Measurements from ENCODE around the gene PCDH9.
"Not testable (repeated sequence)": the region's sequence is repeated elsewhere in the genome, so short reads cannot be mapped to it uniquely, and the experiment has no call there.

Gene PCDH9

DNA sequence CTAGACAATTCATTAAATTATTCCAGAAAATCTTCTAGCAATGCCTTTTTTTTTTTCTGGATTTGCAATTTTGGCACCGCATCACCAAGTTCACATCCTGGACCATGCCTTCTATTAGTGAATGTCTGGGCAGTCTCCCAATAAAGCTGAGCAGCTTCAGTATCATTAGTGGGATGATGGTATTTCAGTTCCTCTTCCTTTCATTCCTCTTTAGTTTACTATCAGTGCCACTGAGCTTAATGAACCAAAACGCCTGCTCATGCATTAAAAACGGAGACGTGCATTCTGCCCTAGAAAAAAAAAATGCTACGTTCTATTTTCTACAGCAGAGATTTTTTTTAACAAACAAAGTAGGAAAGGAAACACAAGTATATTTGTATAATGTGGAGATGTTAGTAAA lies 343.0 kb downstream of the PCDH9 start:
- no peak for DNase-seq

DNA sequence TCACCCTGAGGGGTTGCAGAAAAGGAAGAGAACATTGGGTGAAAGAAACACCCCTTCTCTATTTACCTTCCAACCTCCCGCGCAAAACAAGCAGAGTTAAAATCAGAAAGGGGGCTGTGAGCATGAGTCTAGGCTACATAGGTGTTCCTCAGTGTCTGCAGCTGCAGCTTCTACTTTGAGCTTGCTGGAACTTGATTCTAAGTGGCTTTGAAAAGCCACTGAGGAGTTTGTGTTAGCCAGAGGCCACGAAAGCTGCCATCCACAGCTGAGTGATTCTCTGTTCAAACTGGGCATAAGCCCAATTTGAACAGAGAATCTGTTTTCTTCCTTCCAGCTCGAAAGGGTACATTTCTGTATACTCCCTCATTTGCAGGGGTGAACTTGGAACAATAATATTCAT lies 343.9 kb downstream of the PCDH9 start:
- no peak for DNase-seq

DNA sequence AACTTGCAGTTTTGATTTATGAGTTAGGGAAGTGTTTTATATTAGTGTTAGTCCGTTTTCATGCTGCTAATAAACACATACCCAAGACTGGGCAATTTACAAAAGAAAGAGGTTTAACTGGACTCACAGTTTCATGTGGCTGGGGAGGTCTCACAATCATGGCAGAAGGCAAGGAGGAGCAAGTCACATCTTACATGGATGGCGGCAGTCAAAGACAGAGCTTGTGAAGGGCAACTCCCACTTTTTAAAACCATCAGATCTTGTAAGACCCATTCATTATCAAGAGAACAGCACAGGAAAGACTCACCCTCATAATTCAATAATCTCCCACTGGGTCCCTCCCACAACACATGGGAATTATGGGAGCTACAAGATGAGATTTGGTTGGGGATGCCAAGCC lies 349.0 kb downstream of the PCDH9 start:
- DNase-seq = not testable (repeated sequence)

DNA sequence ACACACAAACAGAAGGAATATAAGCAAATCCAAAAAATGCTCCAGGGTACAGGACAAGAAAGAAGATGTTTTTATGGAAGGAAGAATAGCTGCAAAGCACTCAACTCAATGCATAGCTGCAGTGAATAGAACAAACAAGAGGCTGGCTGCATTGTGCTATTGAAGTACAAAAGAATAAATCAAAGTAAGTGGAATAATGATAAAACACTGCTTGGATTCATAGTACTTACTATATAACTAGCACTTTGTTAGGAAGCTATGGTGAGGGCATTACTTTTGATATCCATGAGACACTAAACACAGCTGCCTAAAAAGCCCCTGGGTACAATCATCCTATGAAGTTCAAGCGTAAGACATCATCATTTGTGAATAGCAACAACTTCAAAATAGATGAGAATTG lies 350.1 kb downstream of the PCDH9 start:
- no peak for DNase-seq

DNA sequence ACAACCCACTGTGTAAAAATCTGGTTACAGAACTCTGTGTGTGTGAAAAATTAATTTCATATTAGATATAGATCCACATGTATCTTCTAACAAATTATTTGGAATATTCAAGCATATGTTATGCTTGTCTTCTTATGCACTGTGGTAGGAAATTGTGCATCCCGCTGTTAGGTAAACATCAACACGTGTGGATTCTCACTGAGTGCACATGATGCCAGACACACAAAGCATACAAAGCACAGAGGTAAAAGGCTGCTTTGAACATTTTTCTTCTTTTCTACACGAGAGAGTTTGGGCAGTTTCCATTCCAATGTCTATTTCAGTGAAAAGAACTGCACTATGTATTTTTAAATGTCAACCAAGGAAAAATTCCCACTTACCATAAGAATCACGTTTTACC lies 354.9 kb downstream of the PCDH9 start:
- no peak for DNase-seq

DNA sequence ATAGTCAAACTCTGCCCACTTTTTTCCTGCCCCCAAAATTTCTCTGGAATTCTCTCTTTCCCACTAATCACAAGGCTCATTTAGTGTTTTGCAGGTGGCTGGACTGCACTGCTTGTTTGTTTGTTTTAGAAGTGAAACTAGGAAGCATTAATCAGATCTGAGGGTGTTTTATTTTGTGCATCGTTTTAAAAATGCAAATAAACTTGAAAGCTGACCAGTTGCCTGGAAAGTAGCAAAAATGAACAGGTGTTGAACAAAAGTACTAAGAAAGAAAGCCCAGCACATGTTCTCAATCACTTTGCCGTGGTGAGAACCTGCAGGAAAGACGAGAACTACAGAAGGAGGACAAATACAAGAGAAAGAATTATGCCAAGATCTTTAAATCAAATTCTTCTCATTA lies 365.5 kb downstream of the PCDH9 start:
- no peak for DNase-seq

DNA sequence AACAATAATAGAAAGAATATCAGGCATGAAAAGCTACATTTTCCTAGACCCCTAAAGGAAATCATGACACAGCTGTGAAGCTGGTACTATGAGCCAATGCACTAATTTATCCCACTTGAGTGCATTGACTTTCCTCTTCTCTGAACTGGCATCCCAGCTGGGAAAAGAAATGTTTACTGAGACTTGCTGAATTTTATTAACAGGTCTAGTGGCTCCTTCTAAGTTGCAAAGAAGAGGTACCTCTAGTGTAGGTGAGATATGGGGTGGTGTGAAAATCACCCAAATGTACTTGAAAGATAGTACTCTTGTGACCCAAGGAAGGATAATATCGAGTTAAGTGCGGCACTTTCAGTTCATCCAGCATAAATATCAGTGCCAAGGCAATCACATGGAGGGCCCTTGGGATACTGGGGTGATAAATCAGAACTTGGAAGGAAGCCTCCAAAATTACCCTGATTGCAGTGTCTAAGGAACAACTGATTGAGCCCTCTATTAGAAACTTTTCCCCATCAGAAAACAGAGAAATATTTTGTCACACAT lies 369.2 kb downstream of the PCDH9 start:
- no peak for DNase-seq

DNA sequence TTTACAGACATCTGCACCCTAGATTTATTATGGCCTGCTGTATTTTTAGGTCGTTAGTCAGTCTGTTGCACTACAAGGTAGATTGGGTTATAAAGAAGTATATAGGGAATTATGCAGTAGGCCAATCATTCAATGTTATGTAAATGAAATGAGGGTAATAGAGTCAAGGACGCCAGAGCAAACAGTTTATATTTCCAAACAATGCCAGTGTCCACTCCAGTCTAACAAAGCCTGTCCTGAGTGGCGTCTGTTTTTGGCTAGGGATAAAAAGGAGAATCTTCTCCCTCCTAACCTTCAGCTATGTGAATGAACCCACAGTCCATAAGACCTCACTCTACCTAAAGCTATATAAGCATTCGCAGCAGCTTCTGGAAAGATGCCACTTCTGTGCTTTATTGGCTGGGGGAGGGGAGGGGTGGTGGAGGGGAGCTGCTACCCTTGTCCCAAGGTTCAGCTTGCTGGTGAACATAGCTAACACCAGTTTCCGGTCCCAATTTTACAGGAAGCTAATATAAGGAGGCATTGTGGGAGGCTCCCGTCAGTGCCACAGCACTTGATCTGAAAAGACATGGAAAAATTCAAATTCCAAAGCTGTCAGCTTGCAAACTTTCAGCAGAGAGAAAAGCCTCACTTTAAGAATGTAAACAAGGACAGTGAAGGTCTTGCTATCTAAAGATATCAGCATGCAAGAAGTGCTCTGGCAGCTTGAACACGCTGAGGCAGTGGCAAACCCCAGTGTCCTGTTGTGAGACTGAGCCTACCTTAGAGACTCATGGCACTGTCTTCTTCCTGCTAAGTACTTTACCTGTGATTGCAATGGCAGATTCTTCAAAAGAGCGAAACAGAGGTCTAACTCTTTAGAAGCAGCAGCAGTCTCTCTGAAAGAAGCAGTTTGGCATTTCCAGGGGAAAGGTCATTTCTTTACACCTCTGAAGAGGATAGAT lies 369.9 kb downstream of the PCDH9 start:
- no peak for DNase-seq

DNA sequence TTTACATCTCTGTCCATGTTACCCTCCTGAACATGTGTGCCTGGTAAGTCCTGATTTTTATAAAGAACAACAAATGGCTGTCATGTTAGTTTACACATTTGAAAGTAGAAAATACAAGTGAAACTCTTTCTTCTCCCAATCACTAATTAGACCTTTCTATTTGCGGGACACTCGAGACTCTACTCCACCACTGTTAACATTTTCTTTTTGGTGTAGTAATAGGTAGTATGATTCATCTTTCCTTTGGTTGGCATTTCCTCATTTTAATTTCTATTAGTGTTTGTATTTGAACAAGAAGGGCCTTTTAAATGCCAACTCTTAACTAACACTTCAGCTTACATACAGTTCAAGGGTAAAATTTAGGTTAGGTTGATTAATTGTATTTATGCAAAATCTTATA lies 371.1 kb downstream of the PCDH9 start:
- no peak for DNase-seq

DNA sequence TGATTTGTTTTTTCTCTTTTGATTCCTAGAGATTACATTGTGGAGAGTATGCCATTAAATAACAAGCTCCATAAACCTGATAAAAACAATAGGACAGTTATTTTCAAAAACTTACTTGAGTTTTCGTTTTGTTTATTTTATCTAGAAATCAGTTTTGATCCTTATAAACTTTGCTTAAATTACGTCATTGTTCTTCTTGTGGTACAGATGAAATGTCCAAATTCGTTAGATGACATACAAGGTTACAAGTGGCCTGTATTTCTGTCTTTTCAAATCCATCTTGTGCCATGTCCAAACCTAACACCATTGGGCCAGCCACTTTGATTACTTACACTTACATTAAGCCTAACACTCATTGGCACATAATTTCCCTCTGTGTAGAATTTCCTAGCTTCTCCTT lies 372.0 kb downstream of the PCDH9 start:
- DNase-seq = no peak

DNA sequence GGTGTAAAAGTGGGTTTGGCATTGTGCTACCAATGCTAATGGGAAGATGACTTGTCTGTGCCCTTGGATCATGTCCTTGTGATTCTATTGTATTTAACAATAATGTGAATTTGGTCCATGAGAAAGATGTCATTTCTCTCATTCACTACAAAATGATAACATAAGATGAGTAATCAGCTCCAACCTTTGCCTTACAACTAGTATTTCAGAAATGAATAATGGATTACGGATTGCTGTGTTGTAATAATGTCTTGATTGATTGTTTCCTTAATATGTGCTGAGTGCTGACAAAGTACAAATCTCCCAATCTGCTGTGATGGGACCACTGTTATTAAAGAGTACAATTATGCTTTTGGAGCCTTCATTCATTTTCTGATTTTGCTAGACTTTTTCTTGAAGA lies 375.0 kb downstream of the PCDH9 start:
- no peak for DNase-seq

DNA sequence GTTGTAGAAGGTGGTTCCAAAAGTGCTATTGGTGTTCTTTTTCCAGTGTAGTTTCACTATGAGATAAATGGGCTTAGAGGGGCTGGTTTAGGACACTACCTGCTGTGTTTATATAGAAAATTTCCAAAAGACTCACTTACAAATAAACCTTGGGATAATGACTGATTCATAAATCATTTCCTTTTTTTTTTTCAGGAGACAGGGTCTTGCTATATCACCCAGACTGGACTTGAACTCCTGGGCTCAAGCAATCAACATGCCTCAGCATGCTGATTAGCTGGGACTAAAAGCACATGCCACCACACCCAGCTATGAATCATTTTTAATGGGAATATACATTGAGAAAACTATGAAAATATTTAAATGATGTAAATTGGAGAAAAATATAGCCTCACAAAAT lies 376.6 kb downstream of the PCDH9 start:
- DNase-seq = no peak

DNA sequence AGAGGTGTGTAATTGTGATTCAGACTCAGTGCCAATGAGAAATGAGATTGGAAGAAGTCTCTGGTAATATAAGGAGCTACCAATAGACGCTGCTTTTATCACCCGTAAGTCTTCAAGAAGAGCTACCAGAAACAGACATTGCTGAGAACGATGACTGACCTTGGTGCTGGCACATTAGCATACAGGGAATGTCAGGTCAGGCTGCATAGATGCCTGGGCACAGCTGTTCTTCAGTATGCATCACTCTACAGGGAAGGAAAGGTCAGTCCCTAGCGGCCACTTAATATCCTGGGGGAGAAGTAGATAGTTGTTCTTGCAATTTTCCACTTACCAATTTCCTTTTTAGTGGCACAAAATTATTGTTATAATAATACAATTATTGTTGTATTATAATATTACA lies 380.4 kb downstream of the PCDH9 start:
- no peak for DNase-seq

DNA sequence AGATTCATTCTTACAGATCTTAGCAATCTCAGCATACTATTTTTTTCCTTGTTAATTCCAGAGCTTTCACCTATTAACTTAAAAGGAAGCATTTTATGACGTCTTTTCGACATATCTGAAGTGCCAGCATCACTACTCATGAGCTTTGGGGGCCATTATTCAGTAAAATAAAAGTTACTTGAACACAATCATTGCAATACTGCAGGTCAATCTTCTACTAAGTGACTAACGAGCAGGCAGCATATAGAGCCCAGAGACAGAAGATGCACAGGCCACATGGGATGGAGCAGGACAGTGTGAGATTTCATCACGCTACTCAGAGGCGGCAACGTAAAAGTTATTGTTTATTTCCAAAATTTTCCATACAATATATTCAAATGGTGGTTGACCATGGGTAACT lies 382.6 kb downstream of the PCDH9 start:
- DNase-seq = no peak

DNA sequence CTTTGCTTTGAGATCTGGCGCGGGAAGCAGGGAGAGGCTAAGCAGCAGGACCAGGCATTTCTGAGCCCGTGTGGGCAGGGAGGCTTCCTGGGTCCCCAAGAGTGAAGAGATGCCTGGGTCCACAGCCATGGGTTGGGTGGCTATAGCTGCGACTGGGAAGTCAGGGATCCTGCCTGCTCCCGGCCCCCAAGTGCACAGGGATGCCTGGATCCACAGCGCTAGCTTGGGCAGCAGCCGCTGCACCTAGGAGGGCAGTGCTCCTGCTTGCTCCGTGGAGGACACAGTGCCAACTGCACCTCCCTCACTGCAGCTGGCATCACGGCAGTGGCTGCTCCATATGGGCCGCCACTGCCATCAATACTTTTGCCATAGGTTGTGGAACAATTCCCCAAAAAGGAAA lies 384.7 kb downstream of the PCDH9 start:
- no peak for DNase-seq

DNA sequence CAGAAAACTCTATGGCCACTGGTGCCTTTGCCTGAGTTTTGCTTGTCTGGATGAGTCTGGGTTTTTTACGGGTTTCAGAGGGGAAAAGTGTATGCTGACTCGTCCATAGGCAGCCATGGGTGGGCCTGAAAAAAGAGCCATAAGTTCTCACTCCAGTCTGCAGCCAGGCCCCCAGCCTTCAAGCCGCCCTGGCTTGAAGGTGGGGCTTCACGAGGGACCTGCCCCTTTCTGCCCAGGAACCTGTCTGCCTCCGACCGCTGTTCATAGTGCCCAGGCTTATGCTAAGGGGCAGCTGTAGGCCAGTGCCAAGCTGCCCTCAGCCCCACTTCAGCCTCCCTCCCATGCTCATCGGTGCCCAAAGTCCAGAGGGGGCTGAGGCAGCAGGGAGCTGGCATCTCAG lies 385.2 kb downstream of the PCDH9 start:
- DNase-seq = no peak

DNA sequence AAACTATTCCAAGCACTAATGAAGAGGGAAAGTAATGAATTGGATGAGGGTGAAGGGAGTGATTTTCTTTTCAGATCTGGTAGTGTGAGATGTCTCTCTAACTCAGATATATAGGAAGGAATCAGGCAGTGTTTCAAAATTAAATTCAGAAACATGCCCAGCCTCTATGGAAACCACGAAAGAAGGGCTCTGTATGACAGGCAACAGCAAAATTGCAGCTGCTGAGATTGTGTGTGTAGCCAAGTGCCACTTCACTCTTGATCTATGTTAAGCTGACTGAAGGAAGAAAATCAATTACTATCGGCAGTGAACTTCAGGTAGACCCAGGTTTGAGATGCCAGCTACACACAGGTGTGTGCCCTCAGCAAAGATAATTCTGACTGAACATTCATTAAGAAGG lies 387.4 kb downstream of the PCDH9 start:
- DNase-seq = no peak

DNA sequence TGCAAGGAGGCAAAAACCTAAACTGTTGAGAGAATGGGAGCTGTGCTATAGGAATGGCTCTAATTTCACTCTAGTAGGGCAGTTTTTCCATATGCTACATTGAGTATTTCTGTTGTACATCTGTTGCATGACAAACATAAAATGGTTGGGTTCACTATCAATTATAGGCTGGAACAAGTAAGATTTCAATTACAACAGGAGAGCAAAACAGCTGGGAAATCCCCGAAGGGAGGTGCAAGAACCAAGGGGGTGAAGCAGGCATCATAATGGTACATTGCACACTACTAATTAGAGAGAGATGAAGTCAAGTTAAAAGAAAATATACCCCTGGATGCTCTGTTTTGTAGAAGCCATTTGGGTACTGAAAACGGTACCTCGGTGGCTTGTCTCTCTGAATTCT lies 389.5 kb downstream of the PCDH9 start:
- DNase-seq = no peak

DNA sequence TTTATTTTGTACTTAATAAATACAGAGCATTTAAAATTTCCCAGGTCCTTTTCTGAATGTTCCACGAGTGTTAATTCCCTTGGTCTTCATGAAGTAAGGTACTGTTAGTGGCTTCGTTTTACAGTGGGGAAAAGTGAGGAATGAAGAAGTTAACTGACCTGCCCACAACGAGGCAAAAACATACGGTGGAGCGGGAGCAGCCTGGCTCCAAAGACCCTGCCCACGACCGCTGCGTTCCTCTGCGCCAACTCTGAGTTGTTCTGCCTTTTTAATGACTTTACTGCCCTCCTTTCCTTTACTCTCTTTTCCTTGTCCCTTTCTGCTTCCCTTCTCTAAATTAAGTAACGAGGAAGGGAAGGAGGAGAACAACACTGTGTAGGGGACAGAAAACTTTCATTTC lies 392.9 kb downstream of the PCDH9 start:
- DNase-seq = no peak

DNA sequence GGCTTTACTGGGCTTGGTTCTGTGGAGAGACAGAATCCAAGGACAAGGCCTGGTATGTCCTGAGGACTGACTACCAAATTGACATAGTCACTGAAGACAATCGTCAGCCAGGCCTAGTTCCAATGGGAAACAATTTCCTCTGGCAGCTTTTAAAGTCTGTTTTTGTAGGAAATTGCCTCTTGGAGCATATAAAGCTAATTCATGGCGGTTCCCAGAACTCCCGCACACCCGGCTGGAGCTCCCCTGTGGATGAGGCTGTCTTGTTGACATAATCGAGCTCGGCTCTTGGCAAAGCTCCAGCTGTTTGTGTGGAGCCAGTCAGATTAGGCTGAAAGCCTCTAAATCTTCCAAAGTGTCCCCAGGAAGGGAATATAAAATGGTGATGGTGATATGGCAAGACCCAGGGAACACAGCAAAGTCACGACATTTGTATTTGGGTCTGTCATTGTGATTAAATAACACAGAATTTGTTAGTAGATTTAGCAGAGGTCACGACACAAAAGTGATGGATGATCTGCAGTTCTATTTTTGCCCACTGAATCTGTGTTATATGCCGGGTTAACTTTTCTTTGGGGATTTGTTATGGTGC lies 395.0 kb downstream of the PCDH9 start:
- no peak for DNase-seq

DNA sequence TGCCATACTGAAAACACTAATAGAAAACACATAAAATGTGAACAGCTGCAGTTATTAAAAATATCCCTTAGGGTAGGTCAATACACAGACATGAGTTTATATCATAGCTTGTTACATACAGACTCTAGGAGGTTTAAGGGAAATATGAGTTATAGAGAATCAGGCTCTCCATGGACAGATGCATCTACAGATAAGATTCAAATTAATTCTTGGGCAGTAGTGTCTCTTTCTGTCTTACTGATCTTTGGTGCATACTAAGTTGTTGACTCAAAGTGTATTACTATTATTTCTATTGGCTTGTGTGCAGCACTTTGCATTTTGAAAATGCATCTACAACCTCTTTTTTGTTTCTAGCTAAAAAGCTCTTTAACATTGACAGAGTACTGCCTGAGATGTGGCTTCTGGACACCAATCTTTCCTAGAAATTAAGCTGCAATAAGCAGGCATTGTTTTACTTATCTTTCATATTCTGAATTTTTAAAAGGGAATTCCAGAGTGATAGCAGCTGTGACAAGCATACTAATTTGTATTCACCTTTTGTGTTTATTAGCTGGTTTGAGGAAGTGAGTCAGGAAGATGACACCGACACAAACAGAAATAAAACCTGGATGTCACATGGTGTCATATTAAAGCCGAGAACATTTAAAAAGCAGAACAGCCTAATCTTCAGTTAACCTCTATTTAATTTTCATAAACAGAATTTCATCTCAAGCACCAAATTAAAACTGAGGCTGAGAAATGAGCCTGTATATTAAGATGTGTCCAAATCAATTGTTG lies 399.0 kb downstream of the PCDH9 start:
- DNase-seq = no peak

DNA sequence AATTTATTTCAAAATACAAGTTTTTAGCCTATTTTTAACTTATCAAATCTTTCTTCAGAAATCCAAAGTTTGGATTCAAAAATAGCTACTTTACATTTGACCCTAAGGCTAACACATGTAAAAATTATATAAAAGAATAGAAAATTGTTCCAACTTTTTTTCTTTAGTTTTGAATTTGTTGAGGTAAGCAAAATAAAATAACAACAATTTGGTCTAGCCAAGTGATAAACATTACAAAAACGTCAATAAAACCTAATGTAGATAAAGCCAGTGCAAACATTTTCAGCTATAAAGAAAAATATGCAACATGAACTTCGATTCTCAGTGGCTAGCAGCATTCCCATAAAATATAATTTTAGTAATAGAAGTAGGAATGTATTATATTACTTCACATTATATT lies 400.3 kb downstream of the PCDH9 start:
- DNase-seq = no peak

DNA sequence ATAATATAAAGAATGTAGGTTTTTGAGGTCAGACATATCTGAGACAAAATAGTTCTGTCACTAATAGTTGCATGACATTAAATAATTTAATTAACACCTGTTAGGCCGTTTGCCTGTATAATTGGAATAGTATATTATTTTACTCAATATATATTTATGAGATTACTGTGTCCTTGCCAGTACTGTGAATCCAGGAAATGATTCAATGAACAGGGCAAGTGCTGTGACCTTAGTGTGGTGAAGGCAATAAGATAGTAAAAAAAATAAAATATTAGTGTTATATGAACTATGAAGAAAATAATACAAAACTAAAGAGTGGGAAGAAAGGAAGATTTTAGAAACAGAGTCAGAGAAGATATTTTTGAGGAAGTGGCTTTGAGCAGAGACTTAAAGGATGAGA lies 403.7 kb downstream of the PCDH9 start:
- no peak for DNase-seq

DNA sequence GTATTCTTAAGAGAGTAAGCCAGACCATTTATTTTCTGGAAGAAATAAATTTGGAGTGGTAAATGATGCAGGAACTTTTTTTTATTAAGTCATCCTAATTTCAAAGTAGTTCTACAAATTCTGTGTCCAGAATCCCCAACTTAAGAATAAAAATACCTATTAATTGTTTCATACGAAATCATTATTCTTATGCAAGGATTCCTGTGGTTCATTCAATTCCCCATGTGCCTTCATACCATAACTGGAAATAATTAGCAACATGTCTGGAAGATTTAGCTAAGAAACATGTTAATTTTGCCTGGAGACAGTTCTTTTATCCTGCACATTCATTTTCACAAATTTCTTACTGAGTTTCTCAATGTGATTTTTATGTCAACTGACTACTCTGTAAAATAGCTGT lies 408.6 kb downstream of the PCDH9 start:
- DNase-seq = no peak

Measured in CD4-positive, alpha-beta T cell treated with Interleukin-6 for 4 hours (primary cell).